Measurements from ENCODE around the gene USP37.

USP37 gene

DNA sequence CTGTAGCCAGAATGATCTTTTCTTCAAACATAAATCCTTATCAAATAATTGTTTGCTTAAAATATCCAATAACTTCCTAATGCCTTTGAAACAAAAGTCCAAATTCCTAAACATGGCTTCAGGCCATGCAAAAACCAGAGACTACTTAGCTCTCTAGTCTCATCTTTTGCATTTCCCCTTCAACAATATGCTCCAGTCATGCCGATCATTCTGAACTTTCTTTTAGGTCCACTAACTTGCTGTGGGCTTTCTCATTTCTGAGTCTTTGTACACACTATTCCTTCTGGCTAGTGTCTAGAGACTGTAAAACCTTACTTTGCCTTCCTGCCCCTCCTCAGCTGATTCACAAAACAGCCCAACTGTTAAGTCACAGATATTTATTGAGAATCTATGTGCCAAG is 97.7 kb downstream of the USP37 start:
- Histone ChIP-seq H3K4me3 (no peak overlapping the region), H3K27ac (no peak overlapping the region)
- no peak for DNase-seq (ENCODE audit: low spot score)
- TF ChIP-seq, protein P1, sequence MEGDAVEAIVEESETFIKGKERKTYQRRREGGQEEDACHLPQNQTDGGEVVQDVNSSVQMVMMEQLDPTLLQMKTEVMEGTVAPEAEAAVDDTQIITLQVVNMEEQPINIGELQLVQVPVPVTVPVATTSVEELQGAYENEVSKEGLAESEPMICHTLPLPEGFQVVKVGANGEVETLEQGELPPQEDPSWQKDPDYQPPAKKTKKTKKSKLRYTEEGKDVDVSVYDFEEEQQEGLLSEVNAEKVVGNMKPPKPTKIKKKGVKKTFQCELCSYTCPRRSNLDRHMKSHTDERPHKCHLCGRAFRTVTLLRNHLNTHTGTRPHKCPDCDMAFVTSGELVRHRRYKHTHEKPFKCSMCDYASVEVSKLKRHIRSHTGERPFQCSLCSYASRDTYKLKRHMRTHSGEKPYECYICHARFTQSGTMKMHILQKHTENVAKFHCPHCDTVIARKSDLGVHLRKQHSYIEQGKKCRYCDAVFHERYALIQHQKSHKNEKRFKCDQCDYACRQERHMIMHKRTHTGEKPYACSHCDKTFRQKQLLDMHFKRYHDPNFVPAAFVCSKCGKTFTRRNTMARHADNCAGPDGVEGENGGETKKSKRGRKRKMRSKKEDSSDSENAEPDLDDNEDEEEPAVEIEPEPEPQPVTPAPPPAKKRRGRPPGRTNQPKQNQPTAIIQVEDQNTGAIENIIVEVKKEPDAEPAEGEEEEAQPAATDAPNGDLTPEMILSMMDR (IDR thresholded peaks at IDR 0.05) = no peak

DNA sequence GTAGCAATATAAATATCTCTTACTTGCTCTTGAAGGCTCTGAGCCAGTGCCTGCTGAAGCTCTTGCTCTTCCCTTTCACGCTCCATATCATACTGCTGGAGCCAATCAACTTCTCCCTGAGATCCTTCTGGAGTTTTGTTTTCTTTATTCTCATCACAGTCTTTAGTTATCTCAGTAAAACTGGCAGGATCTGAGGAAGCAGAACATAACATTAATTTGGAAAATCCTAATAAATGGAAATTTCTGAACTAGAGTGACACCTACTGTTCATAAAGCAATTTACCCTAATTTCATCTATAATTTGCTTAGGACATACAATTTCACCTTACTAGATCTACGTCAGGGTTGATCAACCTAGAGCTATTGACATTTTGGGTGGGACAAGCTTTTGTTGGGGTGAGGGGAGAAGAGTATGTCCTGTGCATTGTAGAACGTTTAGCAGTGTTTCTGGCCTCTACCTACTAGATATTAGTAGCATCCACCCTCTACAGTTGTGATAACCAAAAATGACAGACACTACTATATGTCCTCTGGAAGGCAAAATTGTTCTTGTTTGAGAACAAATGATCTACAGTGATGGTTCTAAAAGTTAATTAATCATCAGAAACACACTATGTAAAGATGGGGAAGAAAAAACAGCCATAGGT is 102.0 kb downstream of the USP37 start:
- TF ChIP-seq, protein P1 (IDR thresholded peaks at IDR 0.05) = peak; percentile 26
- Histone ChIP-seq H3K27ac (no peak overlapping the region), H3K4me3 (no peak overlapping the region)
- no peak for DNase-seq (ENCODE audit: low spot score)

DNA sequence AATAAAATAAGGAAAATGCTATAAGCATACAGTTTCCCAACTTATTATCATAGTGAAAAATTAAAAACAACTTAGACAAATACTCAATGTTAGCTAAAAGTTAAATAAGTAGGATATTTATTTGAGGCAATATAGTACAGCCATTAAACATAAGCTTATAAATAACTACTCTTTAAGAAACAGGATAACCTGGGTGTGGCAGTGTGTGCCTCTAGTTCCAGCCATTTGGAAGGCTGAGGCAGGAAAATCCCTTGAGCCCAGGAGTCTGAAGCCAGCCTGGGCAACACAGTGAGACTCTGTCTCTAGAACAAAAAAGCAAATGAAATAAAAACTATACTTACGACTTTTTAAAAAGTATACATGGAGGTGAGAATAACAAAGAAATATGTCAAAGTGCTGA is 109.6 kb downstream of the USP37 start:
- Histone ChIP-seq H3K4me3 (no peak overlapping the region), H3K27ac (no peak overlapping the region)
- TF ChIP-seq, protein P1 (IDR thresholded peaks at IDR 0.05) = no peak
- DNase-seq (ENCODE audit: low spot score) = no peak

DNA sequence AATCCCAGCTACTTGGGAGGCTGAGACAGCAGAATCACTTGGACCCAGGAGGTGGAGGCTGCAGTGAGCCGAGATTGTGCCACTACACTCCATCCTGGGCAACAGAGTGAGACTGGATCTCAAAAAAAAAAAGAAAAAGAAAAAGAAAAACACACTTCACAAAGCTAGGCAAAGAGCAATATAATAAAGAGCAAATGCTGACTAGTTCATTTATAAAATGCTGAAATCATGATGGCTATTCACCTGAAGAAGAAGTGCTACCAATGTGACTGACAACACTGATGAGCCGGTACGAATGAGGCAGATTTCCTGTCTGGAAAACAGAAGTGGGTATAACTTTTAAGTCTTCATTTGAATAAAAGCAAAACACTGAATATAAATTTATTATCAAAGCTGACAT is 111.3 kb downstream of the USP37 start:
- Histone ChIP-seq H3K27ac (no peak overlapping the region), H3K4me3 (no peak overlapping the region)
- TF ChIP-seq, protein P1 (IDR thresholded peaks at IDR 0.05) = no peak
- no peak for DNase-seq (ENCODE audit: low spot score)

DNA sequence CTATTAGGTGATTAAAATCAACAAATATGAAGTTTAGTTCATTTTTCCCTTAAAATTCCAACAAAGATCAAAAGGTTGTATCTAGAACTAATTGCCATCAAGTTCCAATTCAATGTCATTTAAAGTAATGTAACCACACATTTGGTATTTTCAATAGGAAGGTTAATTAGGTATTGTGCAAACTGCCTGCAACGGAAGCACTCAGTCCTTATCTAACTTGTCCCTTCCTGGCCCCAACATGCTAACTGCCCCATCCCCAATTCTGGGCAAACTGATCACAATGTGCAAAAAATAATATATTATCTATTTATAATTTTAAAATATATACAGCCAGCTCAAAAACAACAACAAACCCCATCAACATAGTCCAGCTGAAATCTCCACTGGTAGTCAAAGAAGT is 116.1 kb downstream of the USP37 start:
- no peak overlapping the region for H3K27ac ChIP-seq
- no peak for DNase-seq (ENCODE audit: low spot score)
- TF ChIP-seq, protein P1 (IDR thresholded peaks at IDR 0.05) = no peak

DNA sequence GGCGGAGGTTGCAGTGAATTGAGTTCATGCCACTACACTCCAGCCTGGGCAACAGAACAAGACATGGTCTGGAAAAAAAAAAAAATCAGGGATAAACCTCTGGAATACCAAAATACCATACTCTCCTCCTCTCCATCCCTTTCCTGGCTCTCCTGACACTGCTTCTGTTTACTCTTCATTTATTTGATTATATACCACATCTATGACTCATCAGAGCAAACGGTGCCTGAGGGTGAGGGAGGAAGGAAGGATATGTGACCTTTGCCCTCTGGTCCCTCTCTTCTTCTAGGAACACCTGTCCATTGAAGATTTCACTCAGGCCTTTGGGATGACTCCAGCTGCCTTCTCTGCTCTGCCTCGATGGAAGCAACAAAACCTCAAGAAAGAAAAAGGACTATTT is 119.2 kb downstream of the USP37 start:
- H3K27ac ChIP-seq = no peak overlapping the region
- no peak for DNase-seq (ENCODE audit: low spot score)
- no peak overlapping the region for H3K4me3 ChIP-seq
- TF ChIP-seq, protein P1 (IDR thresholded peaks at IDR 0.05) = no peak

More for the DNA sequence above, 116.1 kb downstream of the USP37 start:
- no peak overlapping the region for H3K4me3 ChIP-seq

DNA sequence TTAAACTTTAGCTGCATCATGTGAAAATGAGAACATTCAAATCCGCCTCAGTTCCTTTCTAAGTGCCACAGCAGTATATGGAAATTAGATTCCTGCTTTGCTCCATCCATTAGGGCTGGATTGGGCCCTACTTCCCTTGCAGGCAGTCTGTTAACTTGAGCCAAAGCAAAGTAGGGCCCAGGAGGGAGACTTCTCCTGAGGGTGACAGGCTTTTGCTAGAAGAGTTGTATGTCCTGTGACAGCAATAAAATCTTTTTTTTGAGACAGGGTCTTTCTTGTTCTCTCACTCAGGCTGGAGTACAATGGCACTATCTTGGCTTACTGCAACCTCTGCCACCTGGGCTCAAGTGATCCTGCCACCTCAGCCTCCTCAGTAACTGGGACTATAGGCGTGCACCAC is 121.1 kb downstream of the USP37 start:
- no peak overlapping the region for H3K4me3 ChIP-seq
- TF ChIP-seq, protein P1 (IDR thresholded peaks at IDR 0.05) = no peak

More for the DNA sequence above, 121.1 kb downstream of the USP37 start:
- no peak overlapping the region for H3K27ac ChIP-seq
- DNase-seq (ENCODE audit: low spot score) = no peak

Measured in coronary artery (tissue), 2 donors.